ENCODE data around the gene DNAJC24. TPM values are rescaled to one million over a fixed set of nuclear protein-coding genes. Genes with fewer than 3 reads are reported as not detected.

The DNAJC24 gene
- total RNA-seq, 1 experiment from 2014 or later = 18.3 TPM

DNA sequence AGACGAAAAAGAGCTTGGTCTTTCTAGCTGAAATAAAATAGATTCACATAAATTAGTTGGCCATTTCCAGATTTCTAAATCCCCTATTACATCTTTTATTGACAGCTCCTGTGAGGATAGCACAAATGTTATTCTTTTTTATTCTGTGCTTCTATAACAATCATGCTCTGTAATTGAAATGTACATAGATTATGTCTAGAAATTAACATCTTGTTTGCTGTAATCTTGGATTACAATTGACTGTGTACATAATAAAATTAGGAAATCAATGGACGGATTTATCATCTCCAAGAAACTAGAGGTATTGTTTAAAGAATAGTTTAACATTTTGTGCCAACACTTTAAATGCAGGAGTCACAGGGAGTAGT is 108.5 kb downstream of the DNAJC24 start:
- no peak overlapping the region for H3K4me3 ChIP-seq (replicated peaks in 1 of 2; ENCODE audit: low read depth in 1 of 2, low read length in 2 of 2)
- ChIA-PET RAD21 (ENCODE audit: low non-redundant PET in 1 of 2, low total read pairs in 2 of 2, uncharacterized antibody in 2 of 2, unreplicated experiment in 2 of 2) (no interaction called here), POLR2A (no interaction called here), CTCF (no interaction called here)
- H3K36me3 ChIP-seq (ENCODE audit: control insufficient read depth in 1 of 2, insufficient read depth in 2 of 2, low read length in 2 of 2) = 0 out of 4 replicates have a peak, but pooled peaks cover 0 to 4% of the 10 kb centered on the region in 2 experiments
- peaks cover 27% of the 10 kb centered on the region; the same call in 1 of the 2 replicates for H4K20me1 ChIP-seq (ENCODE audit: insufficient read depth)
- no peak overlapping the region for H3K9ac ChIP-seq (ENCODE audit: low read length)
- no peak overlapping the region for H3K27ac ChIP-seq (ENCODE audit: low read depth, low read length)
- no peak overlapping the region for H3K4me2 ChIP-seq (ENCODE audit: low read length)
- no peaks in the 10 kb centered on the region for H3K4me1 ChIP-seq (ENCODE audit: control insufficient read depth in 1 of 2, insufficient read depth in 2 of 2, low read length in 2 of 2)
- peaks cover 85% of the 10 kb centered on the region for H3K79me2 ChIP-seq (ENCODE audit: insufficient read depth, low read length)
- BruUV-seq (replicated peaks) = no TSS peak
- TF ChIP-seq ZNF274 (IDR thresholded peaks at IDR 0.05; ENCODE audit: low read depth, low read length) (no peak), RAD21 (IDR thresholded peaks at IDR 0.05; ENCODE audit: low read depth) (no peak), SRF (IDR thresholded peaks at IDR 0.05; ENCODE audit: low read depth) (no peak), TCF7L2 (IDR thresholded peaks at IDR 0.05; ENCODE audit: borderline replicate concordance, extremely low read depth, insufficient read depth, insufficient read length) (no peak), SP1 (IDR thresholded peaks at IDR 0.05; ENCODE audit: low read depth) (no peak), YY1 (IDR thresholded peaks at IDR 0.05; ENCODE audit: extremely low read depth, insufficient replicate concordance, low read depth, low read length) (no peak), JUND (IDR thresholded peaks at IDR 0.05) (no peak), POLR2AphosphoS5 (IDR thresholded peaks at IDR 0.05; ENCODE audit: low read depth, low read length) (no peak), CEBPB (IDR thresholded peaks at IDR 0.05; ENCODE audit: low read depth) (no peak)
- TF ChIP-seq, protein P1, sequence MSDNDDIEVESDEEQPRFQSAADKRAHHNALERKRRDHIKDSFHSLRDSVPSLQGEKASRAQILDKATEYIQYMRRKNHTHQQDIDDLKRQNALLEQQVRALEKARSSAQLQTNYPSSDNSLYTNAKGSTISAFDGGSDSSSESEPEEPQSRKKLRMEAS (IDR thresholded peaks at IDR 0.05) = no peak
- TF ChIP-seq, protein P2, sequence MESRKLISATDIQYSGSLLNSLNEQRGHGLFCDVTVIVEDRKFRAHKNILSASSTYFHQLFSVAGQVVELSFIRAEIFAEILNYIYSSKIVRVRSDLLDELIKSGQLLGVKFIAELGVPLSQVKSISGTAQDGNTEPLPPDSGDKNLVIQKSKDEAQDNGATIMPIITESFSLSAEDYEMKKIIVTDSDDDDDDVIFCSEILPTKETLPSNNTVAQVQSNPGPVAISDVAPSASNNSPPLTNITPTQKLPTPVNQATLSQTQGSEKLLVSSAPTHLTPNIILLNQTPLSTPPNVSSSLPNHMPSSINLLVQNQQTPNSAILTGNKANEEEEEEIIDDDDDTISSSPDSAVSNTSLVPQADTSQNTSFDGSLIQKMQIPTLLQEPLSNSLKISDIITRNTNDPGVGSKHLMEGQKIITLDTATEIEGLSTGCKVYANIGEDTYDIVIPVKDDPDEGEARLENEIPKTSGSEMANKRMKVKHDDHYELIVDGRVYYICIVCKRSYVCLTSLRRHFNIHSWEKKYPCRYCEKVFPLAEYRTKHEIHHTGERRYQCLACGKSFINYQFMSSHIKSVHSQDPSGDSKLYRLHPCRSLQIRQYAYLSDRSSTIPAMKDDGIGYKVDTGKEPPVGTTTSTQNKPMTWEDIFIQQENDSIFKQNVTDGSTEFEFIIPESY (IDR thresholded peaks at IDR 0.05; ENCODE audit: extremely low read depth, insufficient replicate concordance, low read length) = no peak
- TF ChIP-seq, protein P3, sequence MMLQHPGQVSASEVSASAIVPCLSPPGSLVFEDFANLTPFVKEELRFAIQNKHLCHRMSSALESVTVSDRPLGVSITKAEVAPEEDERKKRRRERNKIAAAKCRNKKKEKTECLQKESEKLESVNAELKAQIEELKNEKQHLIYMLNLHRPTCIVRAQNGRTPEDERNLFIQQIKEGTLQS (IDR thresholded peaks at IDR 0.05) = no peak
- no peaks in the 10 kb centered on the region for H3K9me2 ChIP-seq (ENCODE audit: insufficient read depth)
- ATAC-seq (no peak), DNase-seq (ENCODE audit: low read depth, low spot score) (no peak)
- intact Hi-C loops (cut with micrococcal nuclease) = loop anchor here (10.0 kb wide), 1 partner anchor 63 kb away; no protein-coding TSS in a partner anchor
- H3K9me3 ChIP-seq (ENCODE audit: control insufficient read depth in 1 of 2, insufficient read depth in 1 of 2, low read depth in 1 of 2, low read length in 2 of 2) = no peaks in the 10 kb centered on the region
- no peak overlapping the region for H2AFZ ChIP-seq (ENCODE audit: low read depth, low read length, poor library complexity, severe bottlenecking)
- no peaks in the 10 kb centered on the region for H3K27me3 ChIP-seq (ENCODE audit: insufficient read depth, low read length)
